ENCODE measurements around the gene SSH3.
"Not testable (repeated sequence)": the region's sequence is repeated elsewhere in the genome, so short reads cannot be mapped to it uniquely, and the experiment has no call there.

SSH3 gene

DNA sequence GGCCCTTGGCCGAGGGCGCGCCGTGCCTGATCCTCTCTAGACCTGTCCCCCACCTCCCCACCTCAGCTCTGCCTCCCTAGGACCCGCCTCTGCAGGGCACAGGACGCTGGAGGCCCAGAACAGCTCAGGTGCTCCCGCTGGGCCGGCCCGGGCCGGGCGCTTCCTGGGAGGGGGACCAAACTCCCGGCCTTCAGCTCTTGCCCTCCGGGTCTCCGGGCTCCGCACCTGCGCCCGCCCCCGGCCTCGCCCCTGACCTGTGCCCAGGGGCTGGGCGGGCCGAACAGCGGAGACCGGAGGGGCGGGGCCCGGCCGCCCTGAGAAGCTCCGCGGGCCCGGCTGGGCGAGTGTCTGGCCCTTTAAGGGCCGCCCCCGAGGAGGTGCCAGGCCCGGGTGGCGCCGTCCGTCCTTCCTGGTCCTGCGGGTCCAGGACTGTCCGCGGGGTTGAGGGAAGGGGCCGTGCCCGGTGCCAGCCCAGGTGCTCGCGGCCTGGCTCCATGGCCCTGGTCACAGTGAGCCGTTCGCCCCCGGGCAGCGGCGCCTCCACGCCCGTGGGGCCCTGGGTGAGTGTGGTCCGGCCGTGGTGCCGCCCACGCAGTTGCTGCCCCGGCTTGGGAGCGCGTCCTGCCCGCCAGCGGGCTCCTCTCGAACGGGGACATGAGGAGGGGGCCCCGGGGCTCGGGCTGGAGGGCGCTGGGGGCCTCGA lies at the start of gene SSH3:
Gene SSH3 (plus strand): TSS at position 399 of the 703 bp plus-strand sequence. CDS start 96 bp downstream, at position 495.
- in situ Hi-C loops (cut with HindIII; ENCODE audit: low pct_ligation_motif_present, low pct_unique_long_range_greater_than_20kb, low sequenced_read_pairs) = no loop called here
- peak; percentile 74 for DNase-seq

GRCh38 chr11:67253872-67254624 lies 49.3 kb upstream of the SSH3 start:
- no peak for DNase-seq
- in situ Hi-C loops (cut with HindIII; ENCODE audit: low pct_ligation_motif_present, low pct_unique_long_range_greater_than_20kb, low sequenced_read_pairs) = no loop called here

DNA sequence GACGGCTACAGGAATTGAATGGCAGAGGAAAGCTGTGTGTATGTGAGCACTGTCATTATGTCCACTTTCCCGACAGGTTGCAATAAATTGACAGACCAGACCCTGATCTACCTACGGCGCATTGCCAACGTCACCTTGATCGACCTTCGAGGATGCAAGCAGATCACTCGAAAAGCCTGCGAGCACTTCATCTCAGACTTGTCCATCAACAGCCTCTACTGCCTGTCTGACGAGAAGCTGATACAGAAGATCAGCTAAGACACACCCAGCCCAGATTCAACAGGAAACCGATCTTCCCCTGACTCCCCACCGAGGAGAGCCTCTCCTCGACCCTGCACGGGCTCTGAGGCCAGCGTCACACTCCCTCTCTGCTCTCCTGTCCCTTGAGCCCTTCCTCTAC lies 48.5 kb upstream of the SSH3 start:
- in situ Hi-C loops (cut with HindIII; ENCODE audit: low pct_ligation_motif_present, low pct_unique_long_range_greater_than_20kb, low sequenced_read_pairs) = no loop called here
- no peak for DNase-seq

DNA sequence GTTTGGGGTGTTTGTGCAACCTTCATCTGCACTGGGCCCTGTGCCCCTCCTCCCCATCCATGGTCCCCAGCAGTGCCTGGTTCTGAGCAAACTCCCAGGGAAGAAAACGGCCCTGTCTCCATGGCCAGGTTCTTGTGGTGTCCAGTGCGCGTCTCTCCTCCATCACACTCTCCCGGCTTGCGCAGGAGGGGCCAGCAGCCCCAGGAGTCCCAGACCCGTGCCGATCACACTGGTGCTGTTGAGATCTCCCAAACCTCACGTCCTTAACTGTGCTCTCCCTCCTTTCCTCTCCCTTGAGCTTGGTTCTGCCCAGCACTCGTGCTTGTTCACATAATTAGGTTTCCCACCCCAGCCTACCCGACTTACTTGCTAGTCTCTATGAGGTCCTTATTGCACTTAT lies 48.0 kb upstream of the SSH3 start:
- in situ Hi-C loops (cut with HindIII; ENCODE audit: low pct_ligation_motif_present, low pct_unique_long_range_greater_than_20kb, low sequenced_read_pairs) = no loop called here
- no peak for DNase-seq

DNA sequence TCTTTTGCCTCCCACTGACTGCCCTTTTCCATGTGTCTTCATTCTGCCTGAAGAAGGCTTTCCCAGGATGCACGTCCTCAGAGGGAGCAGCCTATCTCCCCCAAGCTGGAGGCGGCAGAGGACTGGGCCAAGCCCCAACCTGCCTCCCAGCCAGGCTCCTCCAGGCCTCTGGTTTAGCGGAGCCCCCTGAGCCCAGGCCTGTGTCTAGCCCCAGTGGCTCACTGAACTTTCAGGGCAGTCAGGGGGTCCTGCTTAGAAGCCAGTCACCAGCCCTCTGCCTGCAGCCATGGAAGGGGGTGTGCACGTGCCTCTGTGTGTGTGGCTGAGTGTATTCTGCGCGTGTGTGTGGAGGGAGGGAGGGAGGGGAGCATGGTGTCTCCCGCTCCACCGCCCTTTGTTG lies 47.5 kb upstream of the SSH3 start:
- in situ Hi-C loops (cut with HindIII; ENCODE audit: low pct_ligation_motif_present, low pct_unique_long_range_greater_than_20kb, low sequenced_read_pairs) = no loop called here
- no peak for DNase-seq

DNA sequence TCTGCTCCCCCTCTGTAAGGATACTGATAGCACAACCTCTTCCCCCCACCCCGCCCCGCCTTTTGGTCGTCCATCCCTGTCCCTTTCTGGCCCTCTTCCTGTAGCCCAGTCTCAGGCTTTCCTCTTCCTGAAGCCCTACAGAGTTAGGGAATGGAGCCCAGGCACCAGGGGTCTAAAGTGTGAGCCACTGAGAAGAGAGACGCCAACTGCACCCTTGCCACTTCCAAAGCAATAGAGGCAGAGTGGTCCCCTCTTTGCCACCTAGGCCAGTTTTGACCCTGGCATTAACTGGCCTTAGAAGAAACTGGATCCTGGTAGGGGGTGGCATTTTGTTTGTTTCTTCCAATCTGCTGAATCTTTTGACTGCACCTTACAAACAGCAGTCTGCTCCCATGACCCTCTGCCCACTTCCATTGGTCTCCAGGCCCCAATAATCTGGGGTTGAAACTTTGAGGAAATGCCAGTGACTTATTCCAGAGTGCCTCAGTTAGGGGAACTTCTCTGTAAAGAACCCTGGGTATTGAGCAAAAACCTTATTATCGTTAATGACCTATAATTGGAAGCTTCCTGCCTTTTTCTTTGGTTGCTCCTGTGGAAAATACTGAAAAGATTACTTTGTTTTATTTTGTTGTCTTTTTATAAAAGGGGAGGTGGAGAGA lies 46.7 kb upstream of the SSH3 start:
- in situ Hi-C loops (cut with HindIII; ENCODE audit: low pct_ligation_motif_present, low pct_unique_long_range_greater_than_20kb, low sequenced_read_pairs) = no loop called here
- no peak for DNase-seq

- in situ Hi-C loops (cut with HindIII; ENCODE audit: low pct_ligation_motif_present, low pct_unique_long_range_greater_than_20kb, low sequenced_read_pairs) = no loop called here
Measured at GRCh38 chr11:67260406-67260805, 42.9 kb upstream of the SSH3 start.

GRCh38 chr11:67260885-67261639 lies 42.3 kb upstream of the SSH3 start:
- peak; percentile 12 for DNase-seq
- in situ Hi-C loops (cut with HindIII; ENCODE audit: low pct_ligation_motif_present, low pct_unique_long_range_greater_than_20kb, low sequenced_read_pairs) = not testable (repeated sequence)

More at GRCh38 chr11:67260406-67260805, 42.9 kb upstream of the SSH3 start:
- no peak for DNase-seq

GRCh38 chr11:67261640-67261945 lies 41.7 kb upstream of the SSH3 start:
- in situ Hi-C loops (cut with HindIII; ENCODE audit: low pct_ligation_motif_present, low pct_unique_long_range_greater_than_20kb, low sequenced_read_pairs) = no loop called here
- DNase-seq = no peak

GRCh38 chr11:67261946-67262681 lies 41.2 kb upstream of the SSH3 start:
- no peak for DNase-seq
- in situ Hi-C loops (cut with HindIII; ENCODE audit: low pct_ligation_motif_present, low pct_unique_long_range_greater_than_20kb, low sequenced_read_pairs) = no loop called here

GRCh38 chr11:67262731-67263675 lies 40.3 kb upstream of the SSH3 start:
- in situ Hi-C loops (cut with HindIII; ENCODE audit: low pct_ligation_motif_present, low pct_unique_long_range_greater_than_20kb, low sequenced_read_pairs) = no loop called here
- DNase-seq = peak; percentile 80

GRCh38 chr11:67264260-67264659 lies 39.1 kb upstream of the SSH3 start:
- DNase-seq = no peak
- in situ Hi-C loops (cut with HindIII; ENCODE audit: low pct_ligation_motif_present, low pct_unique_long_range_greater_than_20kb, low sequenced_read_pairs) = no loop called here

DNA sequence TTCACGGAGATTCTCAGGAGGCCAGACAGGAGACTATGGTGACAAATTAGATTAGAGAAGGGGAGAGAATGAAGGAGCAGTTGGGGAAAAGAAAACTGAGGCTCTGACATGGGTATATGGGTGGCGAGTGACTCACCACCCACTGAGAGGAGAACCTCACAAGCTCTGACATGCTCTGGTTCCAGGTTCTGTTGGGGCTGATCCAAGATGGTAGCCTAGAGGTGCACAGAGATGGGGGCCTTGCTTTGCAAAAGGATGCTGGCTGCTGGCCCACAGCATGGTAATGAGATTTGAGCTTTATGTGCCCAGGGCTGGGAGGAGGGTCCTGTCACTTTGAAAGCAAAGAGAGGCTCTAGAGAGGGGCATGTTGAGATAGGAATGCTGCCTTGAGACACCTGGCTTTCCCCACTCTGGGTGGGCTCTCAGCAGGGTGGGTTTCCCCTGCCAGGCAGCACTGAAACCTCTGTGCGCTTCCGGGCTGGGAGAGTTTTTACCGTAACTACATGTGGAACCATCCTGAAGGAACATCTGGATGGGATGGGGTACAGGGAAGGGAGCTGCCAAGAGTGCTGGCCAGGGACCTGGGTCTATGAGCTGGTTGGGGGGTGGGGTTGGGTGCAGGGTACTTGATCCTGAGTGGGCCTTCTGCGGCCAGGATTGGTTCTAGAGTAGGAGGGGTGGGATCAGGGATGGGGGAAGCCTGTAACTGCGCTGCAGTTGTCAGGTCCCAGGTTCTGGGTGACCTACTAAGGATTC lies 38.3 kb upstream of the SSH3 start:
- DNase-seq = no peak

DNA sequence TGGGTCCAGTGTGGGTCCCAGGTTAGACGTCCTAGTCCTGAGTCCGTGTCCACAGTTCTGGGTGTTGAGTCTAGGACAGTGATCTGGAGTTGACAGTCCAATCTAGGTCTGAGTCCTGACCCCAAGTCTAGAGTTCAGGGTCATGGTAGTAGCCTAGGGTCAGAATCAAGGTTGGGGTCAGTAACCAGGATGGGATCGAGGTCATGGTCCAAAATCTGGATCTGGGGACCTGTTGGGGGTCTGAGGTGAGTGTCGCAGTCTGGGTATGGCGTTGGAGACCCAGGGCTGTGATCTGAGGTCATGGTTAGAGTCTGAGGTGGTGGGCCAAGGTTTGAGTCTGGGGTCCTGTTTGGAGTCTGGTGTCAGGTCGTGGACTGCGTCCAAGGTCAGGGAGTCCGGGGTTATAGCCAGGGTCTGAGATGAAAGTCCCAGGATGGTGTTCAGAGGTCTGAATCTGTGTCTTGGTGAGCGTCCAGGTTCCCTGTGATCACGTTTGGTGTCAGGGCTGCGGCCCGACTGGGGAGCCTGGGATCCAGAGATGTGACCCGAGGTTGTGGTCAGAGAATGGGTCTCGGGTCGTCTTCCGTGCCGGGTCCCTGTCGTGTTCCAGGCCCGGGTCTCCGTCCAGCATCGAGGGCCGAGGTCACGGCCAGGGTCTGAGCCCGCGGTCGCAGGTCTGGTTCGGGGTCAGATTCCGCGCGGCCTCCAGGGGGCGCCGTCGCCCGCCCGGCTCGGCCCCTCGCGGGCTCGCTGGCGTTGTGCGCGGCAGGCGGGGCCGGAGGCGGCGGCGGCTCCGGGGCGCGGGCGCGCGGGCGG lies 37.5 kb upstream of the SSH3 start:
- in situ Hi-C loops (cut with HindIII; ENCODE audit: low pct_ligation_motif_present, low pct_unique_long_range_greater_than_20kb, low sequenced_read_pairs) = no loop called here
- DNase-seq = peak; percentile 62

More for the DNA sequence above, 38.3 kb upstream of the SSH3 start:
- in situ Hi-C loops (cut with HindIII; ENCODE audit: low pct_ligation_motif_present, low pct_unique_long_range_greater_than_20kb, low sequenced_read_pairs) = no loop called here

- DNase-seq = peak; percentile 54
- in situ Hi-C loops (cut with HindIII; ENCODE audit: low pct_ligation_motif_present, low pct_unique_long_range_greater_than_20kb, low sequenced_read_pairs) = no loop called here
Measured at GRCh38 chr11:67266449-67267187, 36.7 kb upstream of the SSH3 start, which contains the start of gene GRK2. TSS of gene GRK2 (plus strand) at chr11:67266473. CDS start at chr11:67266700, 227 bp downstream.
